Activated T-cell treated with anti-CD3 and anti-CD28 coated beads for 4 hours (primary cell): ENCODE data around the gene SLC17A2.

Source experiments
- DNase-seq: peaks from one replicate; pipeline ENCODE4 v3.0.0-alpha.2; 2020

The SLC17A2 gene

GRCh38 chr6:25918083-25918683 is 12.3 kb downstream of the SLC17A2 start:
- no peak for DNase-seq

- DNase-seq = no peak
Measured at GRCh38 chr6:25916789-25917490, 13.6 kb downstream of the SLC17A2 start.

GRCh38 chr6:25916330-25916729 is 14.2 kb downstream of the SLC17A2 start:
- DNase-seq = no peak

- no peak for DNase-seq
Measured at GRCh38 chr6:25913741-25914140, 16.8 kb downstream of the SLC17A2 start.

GRCh38 chr6:25911351-25911750 is 19.1 kb downstream of the SLC17A2 start:
- DNase-seq = no peak

- DNase-seq = no peak
Measured at GRCh38 chr6:25907475-25908014, 22.9 kb downstream of the SLC17A2 start.

- DNase-seq = no peak
Measured at GRCh38 chr6:25903467-25904099, 26.9 kb downstream of the SLC17A2 start.

GRCh38 chr6:25902071-25902470 is 28.4 kb downstream of the SLC17A2 start:
- DNase-seq = no peak

- no peak for DNase-seq
Measured at GRCh38 chr6:25900843-25901242, 29.6 kb downstream of the SLC17A2 start.

- no peak for DNase-seq
Measured at GRCh38 chr6:25899580-25900408, 30.7 kb downstream of the SLC17A2 start.

- DNase-seq = no peak
Measured at GRCh38 chr6:25899123-25899522, 31.4 kb downstream of the SLC17A2 start.

- DNase-seq = no peak
Measured at GRCh38 chr6:25898289-25898977, 32.1 kb downstream of the SLC17A2 start.

GRCh38 chr6:25896252-25896651 is 34.2 kb downstream of the SLC17A2 start:
- DNase-seq = no peak

GRCh38 chr6:25895771-25896170 is 34.7 kb downstream of the SLC17A2 start:
- DNase-seq = no peak

GRCh38 chr6:25893778-25894177 is 36.7 kb downstream of the SLC17A2 start:
- DNase-seq = no peak

- DNase-seq = no peak
Measured at GRCh38 chr6:25892877-25893276, 37.6 kb downstream of the SLC17A2 start.

GRCh38 chr6:25889877-25890853 is 40.3 kb downstream of the SLC17A2 start:
- DNase-seq = no peak

GRCh38 chr6:25888626-25889025 is 41.9 kb downstream of the SLC17A2 start:
- no peak for DNase-seq

- no peak for DNase-seq
Measured at GRCh38 chr6:25886066-25886465, 44.4 kb downstream of the SLC17A2 start.

- DNase-seq = no peak
Measured at GRCh38 chr6:25883991-25884390, 46.5 kb downstream of the SLC17A2 start.

- DNase-seq = no peak
Measured at GRCh38 chr6:25883536-25883935, 47.0 kb downstream of the SLC17A2 start.
